Activated CD8-positive, alpha-beta memory T cell treated with anti-CD3 and anti-CD28 coated beads, Interleukin-2, amount 50 U/mL, for 48 hours (primary cell): Measurements from ENCODE around the gene PTBP1.

Experiments
- DNase-seq: peaks from one replicate; pipeline ENCODE4 v3.0.0-alpha.2; 2020

PTBP1 gene

DNA sequence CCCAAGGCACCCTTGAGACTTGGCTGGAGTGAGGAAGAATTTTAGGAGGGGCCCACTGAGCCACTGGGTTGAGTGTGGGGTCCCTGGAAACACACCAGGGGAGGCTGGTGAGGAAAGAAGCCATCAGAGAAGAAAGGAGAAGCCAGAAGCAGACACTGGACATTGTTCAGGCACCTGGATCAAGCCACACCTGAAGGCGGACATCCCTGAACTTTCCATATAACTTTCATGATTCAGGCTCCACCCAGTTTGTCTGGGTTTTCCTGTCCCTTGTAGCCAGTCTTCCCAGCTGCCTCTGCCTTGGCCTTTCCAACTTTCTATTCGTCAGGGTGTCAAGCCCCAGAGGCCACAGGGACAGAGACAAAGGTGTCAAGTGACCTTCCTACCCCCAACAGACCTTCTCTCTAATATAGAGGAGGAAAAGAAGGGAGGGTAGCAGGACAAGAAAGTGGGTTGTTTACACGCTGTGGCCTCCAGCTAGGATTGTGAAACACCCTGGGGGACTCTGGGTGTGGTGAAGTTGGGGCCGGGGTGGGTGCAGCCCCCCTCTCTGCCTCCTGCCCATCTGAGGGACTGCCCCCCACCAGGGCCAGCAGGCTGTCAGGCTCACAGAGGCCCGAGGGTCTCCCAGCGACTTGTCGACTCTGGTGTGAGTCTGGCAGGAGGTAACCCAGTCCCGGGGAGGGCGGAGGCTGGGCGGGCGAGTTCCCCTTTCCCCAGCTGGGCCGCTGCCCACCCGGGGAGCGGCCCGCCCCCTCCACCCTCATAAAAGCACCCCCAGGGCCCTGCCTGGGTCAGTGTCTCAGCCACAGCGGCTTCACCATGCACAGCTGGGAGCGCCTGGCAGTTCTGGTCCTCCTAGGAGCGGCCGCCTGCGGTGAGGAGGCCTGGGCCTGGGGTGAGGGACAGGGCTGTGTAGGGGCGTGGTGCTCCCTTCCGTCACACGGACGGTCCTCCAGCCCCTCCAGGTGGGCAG, 61.9 kb downstream of the PTBP1 start, which contains the start of gene CFD:
TSS of gene CFD (plus strand) at position 797 of the 976 bp plus-strand sequence. CDS start at position 823, 26 bp downstream.
- DNase-seq, result no peak

DNA sequence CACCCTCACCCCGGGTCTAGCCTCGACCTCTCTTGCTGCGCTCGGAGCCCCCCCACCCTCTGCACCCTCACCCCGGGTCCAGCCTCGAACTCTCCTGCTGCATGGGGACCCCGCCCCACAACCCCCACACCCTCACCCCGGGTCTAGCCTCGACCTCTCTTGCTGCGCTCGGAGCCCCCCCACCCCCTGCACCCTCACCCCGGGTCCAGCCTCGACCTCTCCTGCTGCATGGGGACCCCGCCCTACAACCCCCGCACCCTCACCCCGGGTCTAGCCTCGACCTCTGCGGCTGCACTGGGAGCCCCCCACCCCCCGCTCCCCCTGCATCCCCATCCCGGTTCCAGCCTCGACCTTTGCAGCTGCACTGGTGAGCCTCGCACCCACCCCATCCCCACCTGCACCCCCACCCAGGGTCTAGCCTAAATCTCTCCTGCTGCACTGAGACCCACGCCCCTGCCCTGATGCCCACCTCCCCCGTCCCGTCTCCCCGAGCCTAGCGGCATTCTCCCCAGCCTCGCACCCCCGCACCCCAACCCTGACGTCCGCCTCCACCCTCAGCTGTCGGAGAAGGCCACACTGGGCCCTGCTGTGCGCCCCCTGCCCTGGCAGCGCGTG, 64.0 kb downstream of the PTBP1 start:
- no peak for DNase-seq
